ENCODE measurements around the gene EFL1. TPM values are rescaled to one million over a fixed set of nuclear protein-coding genes. Genes with fewer than 3 reads are reported as not detected.
"Not testable (repeated sequence)": the region's sequence is repeated elsewhere in the genome, so short reads cannot be mapped to it uniquely, and the experiment has no call there.

Gene EFL1
- total RNA-seq = 15.9 TPM
- polyA plus RNA-seq (ENCODE audit: insufficient read depth in 1 of 8, insufficient read length in 8 of 8, low replicate concordance in 1 of 8) = 10 to 100 TPM; 11.3 to 17.4 (median 11.8) TPM
- long read RNA-seq, donor 1 = 0 reads
- long read RNA-seq, donor 2 = 0 reads
- long read RNA-seq, donor 3, partial matches to known transcripts = 0 of 1 reads
- long read RNA-seq, donor 3, other reads (novel, unspliced or antisense) = 0 of 1 reads
- long read RNA-seq, donor 4, partial matches to known transcripts = 0 of 1 reads
- long read RNA-seq, donor 4, other reads (novel, unspliced or antisense) = 0 of 1 reads
- long read RNA-seq, donor 5, partial matches to known transcripts = 0 of 4 reads
- long read RNA-seq, donor 5, other reads (novel, unspliced or antisense) = 0 of 4 reads
- long read RNA-seq, donor 6, partial matches to known transcripts = 0 of 2 reads
- long read RNA-seq, donor 6, other reads (novel, unspliced or antisense) = 0 of 2 reads
- long read RNA-seq, donor 7 = 0 reads
- long read RNA-seq, donor 8, partial matches to known transcripts = 0 of 2 reads
- long read RNA-seq, donor 8, other reads (novel, unspliced or antisense) = 0 of 2 reads
- long read RNA-seq, donor 9 = 0 reads
- long read RNA-seq, donor 10 = 0 reads
- long read RNA-seq, donor 11, partial matches to known transcripts = 0 of 1 reads
- long read RNA-seq, donor 11, other reads (novel, unspliced or antisense) = 0 of 1 reads

- DNase-seq = peak; percentile 94
- H3K4me3 ChIP-seq (ENCODE audit: low read length) = peak within 1 kb of the TSS; percentile 91
- H3K36me3 ChIP-seq (ENCODE audit: control insufficient read depth, insufficient read depth, low read length) = peaks cover 6% of the 10 kb centered on the region
- no peaks in the 10 kb centered on the region for H3K9me3 ChIP-seq (replicated peaks; ENCODE audit: control insufficient read depth, low read depth, low read length)
- under 1% methylated on average over 57 of the region's 57 CpGs for WGBS (ENCODE audit: insufficient coverage)
- H3K4me1 ChIP-seq (ENCODE audit: control insufficient read depth, insufficient read depth, low read length) = peaks cover 5% of the 10 kb centered on the region
- H3K27me3 ChIP-seq (ENCODE audit: control insufficient read depth, insufficient read depth, low read length) = no peaks in the 10 kb centered on the region
- peak within 1 kb of the TSS; percentile 78 for H3K27ac ChIP-seq (ENCODE audit: low read length)
Observed at GRCh38 chr15:82262422-82263026, at the start of gene EFL1, which contains the start of gene SAXO2. TSS of gene EFL1 (minus strand) at chr15:82262734. CDS start at chr15:82261778, 956 bp downstream. TSS of gene SAXO2 (plus strand) at chr15:82262818. CDS start at chr15:82262880, 62 bp downstream.

- H3K27ac ChIP-seq (ENCODE audit: low read length); DNase-seq; H3K4me1 ChIP-seq (ENCODE audit: control insufficient read depth, insufficient read depth, low read length); H3K27me3 ChIP-seq (ENCODE audit: control insufficient read depth, insufficient read depth, low read length); H3K4me3 ChIP-seq (ENCODE audit: low read length); H3K9me3 ChIP-seq (replicated peaks; ENCODE audit: control insufficient read depth, low read depth, low read length); H3K36me3 ChIP-seq (ENCODE audit: control insufficient read depth, insufficient read depth, low read length): not testable (repeated sequence)
- WGBS (ENCODE audit: insufficient coverage) = 94% methylated on average over 2 of the region's 5 CpGs
Observed at GRCh38 chr15:82311321-82311720, 48.8 kb upstream of the EFL1 start.

- no peak for DNase-seq
- Histone ChIP-seq H3K9me3 (replicated peaks; ENCODE audit: control insufficient read depth, low read depth, low read length) (peaks cover 2% of the 10 kb centered on the region), H3K36me3 (ENCODE audit: control insufficient read depth, insufficient read depth, low read length) (no peaks in the 10 kb centered on the region), H3K27ac (ENCODE audit: low read length) (no peak overlapping the region), H3K27me3 (ENCODE audit: control insufficient read depth, insufficient read depth, low read length) (no peaks in the 10 kb centered on the region), H3K4me3 (ENCODE audit: low read length) (no peak overlapping the region), H3K4me1 (ENCODE audit: control insufficient read depth, insufficient read depth, low read length) (no peaks in the 10 kb centered on the region)
- no CpG with 5 or more reads among the region's 2 CpGs for WGBS (ENCODE audit: insufficient coverage)
Observed at GRCh38 chr15:82309802-82310201, 47.3 kb upstream of the EFL1 start.

- DNase-seq = no peak
- Histone ChIP-seq H3K4me1 (ENCODE audit: control insufficient read depth, insufficient read depth, low read length) (no peaks in the 10 kb centered on the region), H3K27me3 (ENCODE audit: control insufficient read depth, insufficient read depth, low read length) (no peaks in the 10 kb centered on the region), H3K36me3 (ENCODE audit: control insufficient read depth, insufficient read depth, low read length) (no peaks in the 10 kb centered on the region), H3K4me3 (ENCODE audit: low read length) (no peak overlapping the region), H3K27ac (ENCODE audit: low read length) (no peak overlapping the region), H3K9me3 (replicated peaks; ENCODE audit: control insufficient read depth, low read depth, low read length) (peaks cover 2% of the 10 kb centered on the region)
- WGBS (ENCODE audit: insufficient coverage) = 72% methylated on average over 7 of the region's 8 CpGs
Observed at GRCh38 chr15:82307714-82308081, 45.2 kb upstream of the EFL1 start.

GRCh38 chr15:82306791-82307713, 44.5 kb upstream of the EFL1 start:
- 78% methylated on average over 12 of the region's 16 CpGs for WGBS (ENCODE audit: insufficient coverage)
- Histone ChIP-seq H3K36me3 (ENCODE audit: control insufficient read depth, insufficient read depth, low read length) (no peaks in the 10 kb centered on the region), H3K4me3 (ENCODE audit: low read length) (no peak overlapping the region), H3K27ac (ENCODE audit: low read length) (no peak overlapping the region), H3K4me1 (ENCODE audit: control insufficient read depth, insufficient read depth, low read length) (no peaks in the 10 kb centered on the region), H3K27me3 (ENCODE audit: control insufficient read depth, insufficient read depth, low read length) (no peaks in the 10 kb centered on the region), H3K9me3 (replicated peaks; ENCODE audit: control insufficient read depth, low read depth, low read length) (peaks cover 2% of the 10 kb centered on the region)
- no peak for DNase-seq

- Histone ChIP-seq H3K9me3 (replicated peaks; ENCODE audit: control insufficient read depth, low read depth, low read length) (peaks cover 2% of the 10 kb centered on the region), H3K36me3 (ENCODE audit: control insufficient read depth, insufficient read depth, low read length) (no peaks in the 10 kb centered on the region), H3K4me3 (ENCODE audit: low read length) (no peak overlapping the region), H3K4me1 (ENCODE audit: control insufficient read depth, insufficient read depth, low read length) (no peaks in the 10 kb centered on the region), H3K27ac (ENCODE audit: low read length) (no peak overlapping the region), H3K27me3 (ENCODE audit: control insufficient read depth, insufficient read depth, low read length) (no peaks in the 10 kb centered on the region)
- WGBS (ENCODE audit: insufficient coverage) = 92% methylated on average over 6 of the region's 7 CpGs
- DNase-seq = no peak
Observed at GRCh38 chr15:82305621-82306048, 43.1 kb upstream of the EFL1 start.

- H3K4me3 ChIP-seq (ENCODE audit: low read length) = no peak overlapping the region
- DNase-seq = no peak
- no peaks in the 10 kb centered on the region for H3K4me1 ChIP-seq (ENCODE audit: control insufficient read depth, insufficient read depth, low read length)
- no peaks in the 10 kb centered on the region for H3K27me3 ChIP-seq (ENCODE audit: control insufficient read depth, insufficient read depth, low read length)
- H3K36me3 ChIP-seq (ENCODE audit: control insufficient read depth, insufficient read depth, low read length) = no peaks in the 10 kb centered on the region
- WGBS (ENCODE audit: insufficient coverage) = no CpG with 5 or more reads among the region's 4 CpGs
- no peak overlapping the region for H3K27ac ChIP-seq (ENCODE audit: low read length)
- H3K9me3 ChIP-seq (replicated peaks; ENCODE audit: control insufficient read depth, low read depth, low read length) = no peaks in the 10 kb centered on the region
Observed at GRCh38 chr15:82304778-82305090, 42.2 kb upstream of the EFL1 start.

GRCh38 chr15:82303956-82304777, 41.6 kb upstream of the EFL1 start:
- Histone ChIP-seq H3K9me3 (replicated peaks; ENCODE audit: control insufficient read depth, low read depth, low read length) (no peaks in the 10 kb centered on the region), H3K36me3 (ENCODE audit: control insufficient read depth, insufficient read depth, low read length) (no peaks in the 10 kb centered on the region), H3K4me1 (ENCODE audit: control insufficient read depth, insufficient read depth, low read length) (no peaks in the 10 kb centered on the region), H3K27ac (ENCODE audit: low read length) (no peak overlapping the region), H3K4me3 (ENCODE audit: low read length) (no peak overlapping the region), H3K27me3 (ENCODE audit: control insufficient read depth, insufficient read depth, low read length) (no peaks in the 10 kb centered on the region)
- no peak for DNase-seq
- 88% methylated on average over 10 of the region's 12 CpGs for WGBS (ENCODE audit: insufficient coverage)

GRCh38 chr15:82301296-82302016, 38.9 kb upstream of the EFL1 start:
- WGBS (ENCODE audit: insufficient coverage) = 100% methylated on average over 2 of the region's 3 CpGs
- DNase-seq = no peak
- no peaks in the 10 kb centered on the region for H3K4me1 ChIP-seq (ENCODE audit: control insufficient read depth, insufficient read depth, low read length)
- H3K36me3 ChIP-seq (ENCODE audit: control insufficient read depth, insufficient read depth, low read length) = no peaks in the 10 kb centered on the region
- no peak overlapping the region for H3K27ac ChIP-seq (ENCODE audit: low read length)
- no peaks in the 10 kb centered on the region for H3K9me3 ChIP-seq (replicated peaks; ENCODE audit: control insufficient read depth, low read depth, low read length)
- H3K27me3 ChIP-seq (ENCODE audit: control insufficient read depth, insufficient read depth, low read length) = peaks cover 9% of the 10 kb centered on the region
- no peak overlapping the region for H3K4me3 ChIP-seq (ENCODE audit: low read length)
